Gastrocnemius medialis (tissue), 4 donors: Measurements from ENCODE around the gene PRKCA. TPM values are rescaled to one million over a fixed set of nuclear protein-coding genes. Genes with fewer than 3 reads are reported as not detected.

Source experiments
- ATAC-seq, 2 donors: fragments of 150-250 bp; one replicate each; pipeline ENCODE4 v1.9.1; 2016
- DNase-seq, 2 donors: peaks; one replicate each; pipeline ENCODE4 v3.0.0-alpha.2; 2019
- H3K27ac ChIP-seq, 4 donors: fragments of 200-600 bp; sonication (generic); 1 replicate in 1 of 4; 2 replicates in 3 of 4; pipeline ENCODE4 v1.5.1; 2016 to 2018; ENCODE audit warnings: mild to moderate bottlenecking in 2 of 4, moderate library complexity in 1 of 4
- H3K27me3 ChIP-seq, 3 donors: fragments of 200-600 bp; sonication (generic) in 2 of 3; 1 replicate in 1 of 3; 2 replicates in 2 of 3; pipeline versions ENCODE4 v1.5.1 to v1.6.0; 2016 to 2019; ENCODE audit warnings: mild to moderate bottlenecking in 1 of 3, moderate library complexity in 1 of 3
- H3K36me3 ChIP-seq, 2 donors: fragments of 200-600 bp; sonication (generic) in 1 of 2; one replicate each; pipeline ENCODE4 v1.5.1; 2017 to 2018
- H3K4me1 ChIP-seq, 2 donors: fragments of 200-600 bp; sonication (generic) in 1 of 2; one replicate each; pipeline ENCODE4 v1.5.1; 2016 to 2017; ENCODE audit warnings: mild to moderate bottlenecking in 2 of 2
- H3K4me3 ChIP-seq, 4 donors: fragments of 200-600 bp; sonication (generic) in 3 of 4; 1 replicate in 1 of 4; 2 replicates in 3 of 4; pipeline ENCODE4 v1.5.1; 2016 to 2019; ENCODE audit warnings: mild to moderate bottlenecking in 2 of 4
- H3K9me3 ChIP-seq, 3 donors: fragments of 200-600 bp; sonication (generic) in 2 of 3; 1 replicate in 1 of 3; 2 replicates in 2 of 3; pipeline ENCODE4 v1.5.1; 2016 to 2019
- CTCF ChIP-seq, 5 experiments: fragments of 450-650 bp in 3 of 5; fragments of 200-600 bp in 2 of 5; sonication (generic) in 2 of 5; IDR thresholded peaks in 4 of 5; conservative IDR thresholded peaks in 1 of 5; 1 replicate in 4 of 5; 2 replicates in 1 of 5; pipeline ENCODE4 v1.5.1; 2016 to 2019; ENCODE audit warnings: antibody characterized with exemption in 5 of 5, mild to moderate bottlenecking in 3 of 5, moderate library complexity in 3 of 5
- POLR2A ChIP-seq, 2 donors: fragments of 450-650 bp; IDR thresholded peaks; one replicate each; pipeline ENCODE4 v1.6.1; 2017; ENCODE audit warnings: antibody characterized with exemption in 2 of 2, mild to moderate bottlenecking in 2 of 2, moderate library complexity in 2 of 2
- in situ Hi-C, 4 donors: fragments of 200-750 bp; cut with MboI; loops; one replicate each; pipeline versions ENCODE4 v1.15.0 to v1.8.0; 2017; ENCODE audit warnings: low sequenced_read_pairs in 4 of 4
- intact Hi-C: fragments of 100-400 bp; cut with DNase I; formaldehyde crosslinking; loops from one replicate; pipeline ENCODE4 v1.15.1; 2023; ENCODE audit warnings: low total_unique reads
- total RNA-seq, 4 donors: library from RNA; depleted of rRNA; stranded (reverse); fragments of >200 nt; gene quantifications; one replicate each; pipeline versions ENCODE4 v1.1.0 to v1.2.3, GENCODE V29; 2016

The PRKCA gene
- total RNA-seq, 4 donors from 2014 or later: 7.6 to 16.8 (median 11.1) TPM

- in situ Hi-C loops: no loop called here
- no peak for TF ChIP-seq CTCF (IDR thresholded peaks at IDR 0.05 in 4 of 5, conservative IDR thresholded peaks at IDR 0.05 in 1 of 5)
- no peak for TF ChIP-seq POLR2A (IDR thresholded peaks at IDR 0.05)
- Histone ChIP-seq H3K27me3 (no peaks in the 10 kb centered on the region), H3K4me3 (no peak overlapping the region), H3K9me3 (no peaks in the 10 kb centered on the region), H3K36me3 (no peaks in the 10 kb centered on the region), H3K4me1 (no peaks in the 10 kb centered on the region), H3K27ac (no peak overlapping the region)
- no peak for ATAC-seq
- intact Hi-C loops: no loop called here
- no peak for DNase-seq
Measured at GRCh38 chr17:66444031-66444430, 141.6 kb downstream of the PRKCA start.

- H3K27ac ChIP-seq: no peak overlapping the region
- DNase-seq (no peak), ATAC-seq (no peak)
- H3K4me1 ChIP-seq: no peaks in the 10 kb centered on the region
- H3K4me3 ChIP-seq: no peak overlapping the region
- TF ChIP-seq POLR2A (IDR thresholded peaks at IDR 0.05) (no peak), CTCF (IDR thresholded peaks at IDR 0.05 in 4 of 5, conservative IDR thresholded peaks at IDR 0.05 in 1 of 5) (no peak)
- no peaks in the 10 kb centered on the region for H3K27me3 ChIP-seq
- intact Hi-C loops (no loop called here), in situ Hi-C loops (no loop called here)
- no peaks in the 10 kb centered on the region for H3K9me3 ChIP-seq
- no peaks in the 10 kb centered on the region for H3K36me3 ChIP-seq
Measured at GRCh38 chr17:66445229-66445628, 142.8 kb downstream of the PRKCA start.

GRCh38 chr17:66446419-66446818 is 144.0 kb downstream of the PRKCA start:
- intact Hi-C loops (no loop called here), in situ Hi-C loops (no loop called here)
- ATAC-seq (no peak), DNase-seq (no peak)
- Histone ChIP-seq H3K4me1 (no peaks in the 10 kb centered on the region), H3K27ac (no peak overlapping the region), H3K36me3 (no peaks in the 10 kb centered on the region), H3K27me3 (no peaks in the 10 kb centered on the region), H3K4me3 (no peak overlapping the region), H3K9me3 (no peaks in the 10 kb centered on the region)
- TF ChIP-seq POLR2A (IDR thresholded peaks at IDR 0.05): no peak
- no peak for TF ChIP-seq CTCF (IDR thresholded peaks at IDR 0.05 in 4 of 5, conservative IDR thresholded peaks at IDR 0.05 in 1 of 5)

- no peak for TF ChIP-seq CTCF (IDR thresholded peaks at IDR 0.05 in 4 of 5, conservative IDR thresholded peaks at IDR 0.05 in 1 of 5)
- no peak for TF ChIP-seq POLR2A (IDR thresholded peaks at IDR 0.05)
- no peaks in the 10 kb centered on the region for H3K9me3 ChIP-seq
- intact Hi-C loops: no loop called here
- no peak for DNase-seq
- in situ Hi-C loops: no loop called here
- no peaks in the 10 kb centered on the region for H3K27me3 ChIP-seq
- ATAC-seq: no peak
- H3K36me3 ChIP-seq: no peaks in the 10 kb centered on the region
- H3K4me1 ChIP-seq: no peaks in the 10 kb centered on the region
- H3K27ac ChIP-seq: no peak overlapping the region
- H3K4me3 ChIP-seq: no peak overlapping the region
Measured at GRCh38 chr17:66447159-66447558, 144.7 kb downstream of the PRKCA start.

- intact Hi-C loops: no loop called here
- no peak overlapping the region for H3K27ac ChIP-seq
- H3K9me3 ChIP-seq: no peaks in the 10 kb centered on the region
- H3K4me3 ChIP-seq: no peak overlapping the region
- no peak for DNase-seq
- ATAC-seq: no peak
- in situ Hi-C loops: no loop called here
- no peaks in the 10 kb centered on the region for H3K4me1 ChIP-seq
- H3K27me3 ChIP-seq: no peaks in the 10 kb centered on the region
- H3K36me3 ChIP-seq: no peaks in the 10 kb centered on the region
- TF ChIP-seq CTCF (IDR thresholded peaks at IDR 0.05 in 4 of 5, conservative IDR thresholded peaks at IDR 0.05 in 1 of 5) (no peak), POLR2A (IDR thresholded peaks at IDR 0.05) (no peak)
Measured at GRCh38 chr17:66448026-66448639, 145.7 kb downstream of the PRKCA start.
